Ovary (tissue), 1 donor: ENCODE data around the gene RB1.

Experiments used
- EP300 ChIP-seq: sonication (generic); formaldehyde crosslinking; IDR thresholded peaks from one replicate; pipeline ENCODE4 v1.6.1; 2017; ENCODE audit warnings: antibody characterized with exemption
- POLR2A ChIP-seq: fragments of 450-650 bp; IDR thresholded peaks from one replicate; pipeline ENCODE4 v1.6.1; 2017; ENCODE audit warnings: antibody characterized with exemption, mild to moderate bottlenecking, moderate library complexity

GRCh38 chr13:48505597-48506091 is 202.1 kb downstream of the RB1 start:
- TF ChIP-seq POLR2A (no peak), EP300 (no peak)
